ENCODE results near the gene MXRA8. TPM values are rescaled to one million over a fixed set of nuclear protein-coding genes. Genes with fewer than 3 reads are reported as not detected.

MXRA8 gene, protein sequence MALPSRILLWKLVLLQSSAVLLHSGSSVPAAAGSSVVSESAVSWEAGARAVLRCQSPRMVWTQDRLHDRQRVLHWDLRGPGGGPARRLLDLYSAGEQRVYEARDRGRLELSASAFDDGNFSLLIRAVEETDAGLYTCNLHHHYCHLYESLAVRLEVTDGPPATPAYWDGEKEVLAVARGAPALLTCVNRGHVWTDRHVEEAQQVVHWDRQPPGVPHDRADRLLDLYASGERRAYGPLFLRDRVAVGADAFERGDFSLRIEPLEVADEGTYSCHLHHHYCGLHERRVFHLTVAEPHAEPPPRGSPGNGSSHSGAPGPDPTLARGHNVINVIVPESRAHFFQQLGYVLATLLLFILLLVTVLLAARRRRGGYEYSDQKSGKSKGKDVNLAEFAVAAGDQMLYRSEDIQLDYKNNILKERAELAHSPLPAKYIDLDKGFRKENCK
- 12.2 and 30.9 TPM in 2 replicates for total RNA-seq (2011; cell fraction: chromatin; rRNA removed; ENCODE audit: low replicate concordance)
- 39.7 and 42.5 TPM in 2 replicates for total RNA-seq (2011; cell fraction: nucleolus; rRNA removed)
- 29.8 and 30.7 TPM in 2 replicates for total RNA-seq (2011; cell fraction: nucleoplasm; rRNA removed)
- total RNA-seq (2014; rRNA removed) (7.3 and 12.4 TPM in 2 replicates), total RNA-seq (2014; rRNA removed; fragmentation: Illumina TruSeq; extraction: Trizol) (2.1 and 2.7 TPM in 2 replicates), total RNA-seq (2015; rRNA removed; fragmentation: Illumina TruSeq; extraction: Trizol) (4.8 and 5.5 TPM in 2 replicates), total RNA-seq (2021) (9.1 and 10.8 TPM in 2 replicates), polyA plus RNA-seq (2011; rRNA removed) (2.9 and 9.0 TPM in 2 replicates), polyA plus RNA-seq (2014; fragmentation: Illumina TruSeq; extraction: Trizol) (6.3 and 9.2 TPM in 2 replicates), polyA plus RNA-seq (2014; fragmentation: Nextera tagmentation; extraction: Ambion mirVana) (under 1 TPM; 0.66 to 0.83 TPM), polyA plus RNA-seq (2014; rRNA removed) (11.3 and 13.1 TPM in 2 replicates), polyA minus RNA-seq (2011; rRNA and poly(A)+ RNA removed) (0.75 and 3.0 TPM in 2 replicates), Bru-seq, nascent RNA (percentile 43 among the genes with signal in this experiment), BruChase-seq, experiment 1, labeled RNA remaining after a 2-hour chase (percentile 41 among the genes with signal in this experiment), BruChase-seq, experiment 2, labeled RNA remaining after a 6-hour chase (percentile 48 among the genes with signal in this experiment)
- polyA plus RNA-seq (2011; cell fraction: cytosol; rRNA removed), result 4.0 and 38.2 TPM in 2 replicates
- polyA plus RNA-seq (2011; cell fraction: nucleus; rRNA removed), result 18.3 and 101 TPM in 2 replicates
- polyA plus RNA-seq (2012), result 13.9 and 20.4 TPM in 2 replicates
- polyA minus RNA-seq (2011; cell fraction: cytosol; rRNA and poly(A)+ RNA removed), result 2.1 and 10.7 TPM in 2 replicates
- polyA minus RNA-seq (2011; cell fraction: nucleus; rRNA and poly(A)+ RNA removed), result 1.4 and 8.2 TPM in 2 replicates
- long read RNA-seq, experiment 1, partial matches to known transcripts, result 7 of 45 reads
- long read RNA-seq, experiment 1, other reads (novel, unspliced or antisense), result 37 of 45 reads
- long read RNA-seq, experiment 2, partial matches to known transcripts, result 3 of 5 reads
- long read RNA-seq, experiment 2, other reads (novel, unspliced or antisense), result 1 of 5 reads
- long read RNA-seq, experiment 3, partial matches to known transcripts, result 0 of 1 reads
- long read RNA-seq, experiment 3, other reads (novel, unspliced or antisense), result 1 of 1 reads

DNA sequence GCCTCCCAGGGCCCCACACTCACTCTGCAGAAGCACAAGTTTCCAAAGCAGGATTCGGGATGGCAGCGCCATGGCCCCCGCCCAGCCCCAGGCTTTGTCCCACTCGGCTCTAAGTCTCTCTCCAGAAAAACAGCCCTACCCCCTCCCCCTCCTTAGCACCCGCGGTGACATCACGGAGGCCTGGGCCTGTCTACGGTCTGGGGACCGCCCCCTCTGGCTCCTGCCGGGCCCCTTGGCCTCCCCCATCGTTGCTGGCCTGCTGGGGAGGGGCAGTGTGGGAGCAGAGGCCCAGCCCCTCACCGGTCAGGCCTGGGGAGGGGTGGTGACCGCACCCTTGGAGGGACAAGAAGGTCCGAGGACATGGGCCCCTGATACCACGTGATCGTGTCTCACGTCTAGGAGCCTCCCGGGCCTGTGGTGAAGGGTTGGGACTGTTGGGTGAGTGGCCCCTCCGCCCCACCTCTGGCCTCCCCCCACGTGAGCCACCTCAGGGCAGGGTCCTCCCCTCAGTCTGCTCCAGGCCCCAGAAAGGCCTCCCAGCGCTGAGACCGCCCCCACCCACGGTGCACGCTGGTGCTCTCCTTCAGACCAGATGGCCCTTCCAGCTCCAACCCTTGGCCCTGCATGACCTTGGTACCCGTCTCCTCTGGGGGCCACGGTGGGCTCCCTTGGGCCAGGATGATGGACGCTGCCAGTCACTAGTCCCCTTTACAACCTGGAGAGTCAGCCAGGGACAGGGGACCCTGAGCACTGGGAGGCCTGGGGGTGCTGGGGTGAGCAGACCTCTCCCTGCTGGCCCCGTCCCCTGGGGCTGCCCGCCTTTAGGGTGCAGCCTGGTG lies at the start of gene MXRA8:
MXRA8 (minus strand) TSS at position 123 of the 839 bp plus-strand sequence; CDS start at position 72, 51 bp downstream.
- Histone ChIP-seq H3K4me2 (ENCODE audit: insufficient read depth, low read length) (peak within 1 kb of the TSS; percentile 71), H3K27ac (ENCODE audit: extremely low read depth, low read depth, low read length) (peak within 1 kb of the TSS; percentile 74), H3K4me1 (replicated peaks in 1 of 2; ENCODE audit: control insufficient read depth in 2 of 2, insufficient read depth in 2 of 2, low read length in 2 of 2) (peaks cover 19 to 79% of the 10 kb centered on the region in 2 experiments), H3K79me2 (ENCODE audit: control insufficient read depth, insufficient read depth, low read length) (peaks cover 10% of the 10 kb centered on the region; the same call in 2 of the 3 replicates), H3K9me1 (ENCODE audit: control insufficient read depth, insufficient read depth, low read length) (no peaks in the 10 kb centered on the region), H3K9ac (ENCODE audit: insufficient read depth in 1 of 2, low read depth in 2 of 2, low read length in 2 of 2) (peak within 1 kb of the TSS; percentile 74 to 89), H2AFZ (ENCODE audit: low read depth, low read length) (peak within 1 kb of the TSS; percentile 99), H3K27me3 (ENCODE audit: control insufficient read depth in 2 of 2, insufficient read depth in 2 of 2, low read length in 2 of 2) (no peaks in the 10 kb centered on the region; a peak in 1 of 5 replicates), H4K20me1 (replicated peaks; ENCODE audit: control insufficient read depth, insufficient read depth, low read length) (no peaks in the 10 kb centered on the region), H3K36me3 (ENCODE audit: control insufficient read depth, insufficient read depth, low read length) (no peaks in the 10 kb centered on the region), H3K4me3 (peak within 1 kb of the TSS; percentile 33), H3K9me3 (replicated peaks; ENCODE audit: control insufficient read depth, insufficient read depth, low read depth, low read length) (0 out of 2 replicates have a peak, but pooled peaks cover 2% of the 10 kb centered on the region)
- 27% methylated on average over 29 of the region's 29 CpGs for WGBS (ENCODE audit: insufficient coverage, low coverage, missing lambda C conversion rate)
- no TSS peak for BruUV-seq (replicated peaks)
- intact Hi-C loops (cut with micrococcal nuclease), result no loop called here
- in situ Hi-C loops (cut with MboI), result no loop called here
- DNase-seq (ENCODE audit: extremely low read depth in 1 of 4, low spot score in 3 of 4) (peak; percentile 92 to 96 (median 94)), FAIRE-seq (peak; percentile 96), ATAC-seq (peak; percentile 93)
- POLR2A ChIA-PET, result interaction anchor here (1.0 to 1.1 kb wide), 2 partner anchors 12 to 18 kb away, joined by 5 read pairs; no protein-coding TSS in a partner anchor
- CTCF ChIA-PET (ENCODE audit: low intra/inter-chr PET ratio), result no interaction called here
- TF ChIP-seq ZNF146 (CRISPR knock-in tag; IDR thresholded peaks at IDR 0.05; ENCODE audit: unreplicated experiment), result no peak
- TF ChIP-seq, protein P1, sequence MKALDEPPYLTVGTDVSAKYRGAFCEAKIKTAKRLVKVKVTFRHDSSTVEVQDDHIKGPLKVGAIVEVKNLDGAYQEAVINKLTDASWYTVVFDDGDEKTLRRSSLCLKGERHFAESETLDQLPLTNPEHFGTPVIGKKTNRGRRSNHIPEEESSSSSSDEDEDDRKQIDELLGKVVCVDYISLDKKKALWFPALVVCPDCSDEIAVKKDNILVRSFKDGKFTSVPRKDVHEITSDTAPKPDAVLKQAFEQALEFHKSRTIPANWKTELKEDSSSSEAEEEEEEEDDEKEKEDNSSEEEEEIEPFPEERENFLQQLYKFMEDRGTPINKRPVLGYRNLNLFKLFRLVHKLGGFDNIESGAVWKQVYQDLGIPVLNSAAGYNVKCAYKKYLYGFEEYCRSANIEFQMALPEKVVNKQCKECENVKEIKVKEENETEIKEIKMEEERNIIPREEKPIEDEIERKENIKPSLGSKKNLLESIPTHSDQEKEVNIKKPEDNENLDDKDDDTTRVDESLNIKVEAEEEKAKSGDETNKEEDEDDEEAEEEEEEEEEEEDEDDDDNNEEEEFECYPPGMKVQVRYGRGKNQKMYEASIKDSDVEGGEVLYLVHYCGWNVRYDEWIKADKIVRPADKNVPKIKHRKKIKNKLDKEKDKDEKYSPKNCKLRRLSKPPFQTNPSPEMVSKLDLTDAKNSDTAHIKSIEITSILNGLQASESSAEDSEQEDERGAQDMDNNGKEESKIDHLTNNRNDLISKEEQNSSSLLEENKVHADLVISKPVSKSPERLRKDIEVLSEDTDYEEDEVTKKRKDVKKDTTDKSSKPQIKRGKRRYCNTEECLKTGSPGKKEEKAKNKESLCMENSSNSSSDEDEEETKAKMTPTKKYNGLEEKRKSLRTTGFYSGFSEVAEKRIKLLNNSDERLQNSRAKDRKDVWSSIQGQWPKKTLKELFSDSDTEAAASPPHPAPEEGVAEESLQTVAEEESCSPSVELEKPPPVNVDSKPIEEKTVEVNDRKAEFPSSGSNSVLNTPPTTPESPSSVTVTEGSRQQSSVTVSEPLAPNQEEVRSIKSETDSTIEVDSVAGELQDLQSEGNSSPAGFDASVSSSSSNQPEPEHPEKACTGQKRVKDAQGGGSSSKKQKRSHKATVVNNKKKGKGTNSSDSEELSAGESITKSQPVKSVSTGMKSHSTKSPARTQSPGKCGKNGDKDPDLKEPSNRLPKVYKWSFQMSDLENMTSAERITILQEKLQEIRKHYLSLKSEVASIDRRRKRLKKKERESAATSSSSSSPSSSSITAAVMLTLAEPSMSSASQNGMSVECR (CRISPR knock-in tag; IDR thresholded peaks at IDR 0.05), result peak; percentile 53; the same call in 1 of the 2 replicates
- TF ChIP-seq HIVEP1 (CRISPR knock-in tag; IDR thresholded peaks at IDR 0.05), result no peak
- peak; percentile 67 for TF ChIP-seq CREB1 (IDR thresholded peaks at IDR 0.05)
- TF ChIP-seq CREB1 (CRISPR knock-in tag; IDR thresholded peaks at IDR 0.05), result peak; percentile 61
- TF ChIP-seq, protein P2, sequence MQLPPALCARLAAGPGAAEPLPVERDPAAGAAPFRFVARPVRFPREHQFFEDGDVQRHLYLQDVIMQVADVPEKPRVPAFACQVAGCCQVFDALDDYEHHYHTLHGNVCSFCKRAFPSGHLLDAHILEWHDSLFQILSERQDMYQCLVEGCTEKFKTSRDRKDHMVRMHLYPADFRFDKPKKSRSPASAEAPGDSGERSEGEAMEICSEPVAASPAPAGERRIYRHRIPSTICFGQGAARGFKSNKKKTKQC (CRISPR knock-in tag; IDR thresholded peaks at IDR 0.05), result 0 out of 2 replicates have a peak, but pooled peaks have one; percentile 20
- no peak for TF ChIP-seq CBX1 (IDR thresholded peaks at IDR 0.05; ENCODE audit: low read depth)
